OCI-LY7 (cell line): Measurements from ENCODE around the gene SLIT3.

ENCODE experiments used
- CTCF ChIP-seq: fragments of 200-600 bp; sonication (generic); conservative IDR thresholded peaks from 2 replicates; pipeline ENCODE4 v1.5.1; 2014; ENCODE audit warnings: mild to moderate bottlenecking, antibody characterized with exemption, low read length, moderate library complexity, mixed read lengths
- EZH2phosphoT487 ChIP-seq: fragments of 200-600 bp; sonication (generic); IDR thresholded peaks from 2 replicates; pipeline ENCODE4 v1.6.1; 2018; ENCODE audit warnings: low read depth, borderline replicate concordance, mild to moderate bottlenecking, mixed run types, antibody characterized with exemption, low read length, moderate library complexity, mixed read lengths

GRCh38 chr5:168800701-168801100, 500.2 kb downstream of the SLIT3 start:
- TF ChIP-seq EZH2phosphoT487 (no peak), CTCF (no peak)
